Measurements from ENCODE around the gene GRIP1.

- TF ChIP-seq CTCF (IDR thresholded peaks at IDR 0.05) (no peak), POLR2A (IDR thresholded peaks at IDR 0.05) (no peak), EP300 (IDR thresholded peaks at IDR 0.05) (no peak)
Observed at GRCh38 chr12:66500841-66501240, 178.0 kb downstream of the GRIP1 start.
